Stimulated activated CD4-positive, alpha-beta T cell treated with anti-CD3 and anti-CD28 coated beads, Interleukin-2, amount 100 ng/mL, for 48 hours (primary cell): ENCODE results near the gene PNPLA2.

Experiments used
- DNase-seq, 2 donors: peaks; one replicate each; pipeline ENCODE4 v3.0.0-alpha.2; 2020

Gene PNPLA2

DNA sequence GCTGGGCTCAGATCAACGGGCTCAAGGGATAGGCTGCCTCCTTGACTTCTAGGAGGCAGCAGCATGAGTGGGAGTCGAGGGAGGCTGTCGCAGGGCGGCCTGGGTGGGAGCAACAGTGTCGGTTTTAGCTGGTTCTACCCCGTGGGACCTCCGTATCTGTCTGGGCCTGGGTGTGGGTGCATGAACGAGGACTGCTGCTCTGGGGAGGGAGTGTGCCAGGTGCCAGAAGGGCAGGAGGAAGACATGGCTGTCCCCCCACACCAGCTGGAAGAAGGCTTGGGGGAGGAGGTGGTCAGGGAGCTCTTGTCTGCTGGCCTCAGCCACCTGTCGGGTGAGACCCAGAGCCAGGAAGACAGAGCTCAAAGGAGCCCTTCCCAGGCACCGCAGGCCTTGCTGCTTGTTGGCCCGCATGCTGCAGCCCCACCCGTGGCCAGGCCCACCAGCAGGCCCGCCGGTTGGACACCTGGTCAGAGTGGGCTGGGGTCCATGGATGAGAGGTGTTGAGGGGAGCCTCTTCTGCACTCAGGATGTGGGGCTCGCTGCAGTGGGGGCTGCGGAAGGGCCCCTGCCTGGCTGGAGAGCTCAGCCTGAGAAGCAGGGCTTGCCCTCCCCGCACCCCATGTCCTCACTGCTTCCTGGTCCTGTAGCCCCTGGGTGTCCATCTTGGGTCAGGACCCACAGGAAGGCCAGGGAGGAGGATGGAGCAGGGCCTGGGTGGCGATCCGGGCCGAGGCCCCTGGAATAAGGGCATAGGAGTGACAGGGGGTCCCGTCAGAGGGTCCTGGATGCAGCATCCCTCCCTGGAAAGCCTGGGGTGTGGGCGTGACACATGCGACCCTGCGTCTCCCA is 32.3 kb upstream of the PNPLA2 start:
- no peak for DNase-seq

DNA sequence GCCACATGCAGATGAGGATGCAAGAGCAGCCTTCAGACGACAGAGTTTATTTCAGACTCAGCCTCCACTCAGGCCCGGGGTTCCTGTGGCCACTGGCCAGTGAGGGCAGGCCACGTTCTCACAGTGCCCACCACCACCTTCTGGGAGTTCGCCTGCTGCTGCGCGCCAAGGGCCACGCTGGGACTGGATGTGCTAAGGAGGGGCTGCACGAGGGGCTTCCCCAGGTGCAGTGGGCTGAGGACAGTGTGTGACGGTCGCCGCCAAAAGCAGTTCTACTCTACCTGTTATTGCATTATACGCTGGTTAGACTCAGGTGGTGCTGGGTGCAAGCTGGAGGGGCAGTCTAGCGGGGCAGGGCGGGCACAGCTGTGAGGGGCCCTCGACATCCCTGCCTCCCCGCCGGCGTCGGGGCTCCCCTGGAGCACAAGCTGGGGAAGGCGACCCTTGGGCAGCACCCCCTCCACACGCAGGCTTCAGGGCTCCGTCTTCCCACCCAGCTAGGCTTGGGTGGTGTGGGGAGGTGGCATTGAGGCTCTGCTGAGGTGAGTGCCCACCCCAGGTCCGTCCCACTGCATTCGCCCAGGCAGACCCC is 31.5 kb upstream of the PNPLA2 start:
- DNase-seq: no peak

DNA sequence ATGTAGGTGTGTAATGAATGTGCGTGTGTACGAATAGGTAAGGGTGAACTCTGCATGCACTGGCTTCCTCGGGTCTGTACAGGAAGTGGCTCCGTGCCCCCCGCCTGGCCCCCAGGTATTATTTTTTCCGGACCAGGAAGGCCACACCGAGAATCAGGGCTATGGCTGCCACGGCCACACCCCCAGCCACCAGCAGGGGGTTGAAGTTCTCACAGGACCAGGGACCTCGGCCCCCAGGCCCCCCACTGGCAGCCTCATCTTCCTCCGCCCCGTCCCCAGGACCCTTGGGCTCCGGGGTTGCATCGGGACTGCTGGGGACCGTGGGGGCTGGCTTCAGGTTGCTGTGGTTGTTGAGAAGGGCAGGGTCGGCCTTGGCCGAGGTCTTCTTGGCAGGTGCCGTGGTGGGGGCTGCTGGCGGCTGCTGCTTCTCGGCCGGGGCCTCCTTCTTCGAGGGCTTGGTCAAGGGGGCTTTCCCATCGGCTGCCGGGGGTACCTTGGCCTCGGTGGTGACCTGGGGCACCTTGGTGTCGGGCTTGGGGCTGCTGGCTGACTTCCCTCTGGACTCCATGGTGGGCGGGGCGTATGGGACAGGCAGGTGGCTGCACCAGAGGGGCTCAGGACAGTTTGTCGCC is 30.6 kb upstream of the PNPLA2 start:
- DNase-seq: no peak

DNA sequence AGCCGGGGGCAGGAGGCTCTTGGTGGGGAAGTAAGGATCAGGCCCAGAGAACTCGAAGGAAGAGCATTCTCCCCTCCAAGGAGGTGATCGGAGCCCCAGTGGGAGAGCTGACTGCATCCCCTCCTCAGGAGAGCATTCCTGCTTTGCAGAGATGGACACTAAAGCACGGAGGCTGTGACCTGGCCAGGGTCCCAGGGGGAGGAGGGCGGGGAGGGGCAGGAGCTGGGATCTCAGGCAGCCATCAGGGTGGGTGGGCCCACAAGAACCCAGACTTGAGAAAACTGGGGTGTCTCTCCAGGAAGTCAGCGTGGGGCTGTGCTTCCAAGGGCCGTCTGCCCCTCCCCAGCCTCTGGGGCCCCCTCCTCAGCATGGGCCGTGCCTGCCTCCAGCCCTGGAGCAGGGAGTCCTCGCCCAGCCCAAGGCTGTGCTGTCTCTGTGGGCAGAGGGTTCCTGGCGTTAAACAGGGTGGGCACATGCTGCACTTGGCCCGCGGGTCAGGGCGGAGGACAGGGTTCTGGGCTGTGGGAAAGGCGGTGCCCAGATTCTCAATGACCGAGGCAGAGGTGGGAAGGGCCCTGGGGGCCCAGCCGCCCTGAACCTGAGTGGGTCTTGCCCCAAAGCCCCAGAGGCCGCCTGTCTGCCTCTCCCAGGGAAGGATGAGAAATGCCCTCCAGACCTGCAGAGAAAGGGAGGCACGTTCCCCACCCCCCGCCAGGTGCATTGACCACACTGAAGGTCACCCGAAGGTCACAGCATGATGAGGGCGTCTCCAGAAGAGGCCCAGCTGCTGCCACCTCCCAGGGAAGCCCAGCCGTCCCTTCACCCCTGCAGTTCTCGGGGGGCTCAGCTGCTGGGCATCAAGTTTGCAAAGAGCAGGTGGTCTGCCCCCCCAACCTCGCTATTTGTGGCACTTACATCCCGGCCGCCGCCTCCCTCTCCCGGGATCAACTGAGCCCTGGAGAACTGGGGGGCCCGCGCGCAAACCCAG is 29.5 kb upstream of the PNPLA2 start:
- no peak for DNase-seq

DNA sequence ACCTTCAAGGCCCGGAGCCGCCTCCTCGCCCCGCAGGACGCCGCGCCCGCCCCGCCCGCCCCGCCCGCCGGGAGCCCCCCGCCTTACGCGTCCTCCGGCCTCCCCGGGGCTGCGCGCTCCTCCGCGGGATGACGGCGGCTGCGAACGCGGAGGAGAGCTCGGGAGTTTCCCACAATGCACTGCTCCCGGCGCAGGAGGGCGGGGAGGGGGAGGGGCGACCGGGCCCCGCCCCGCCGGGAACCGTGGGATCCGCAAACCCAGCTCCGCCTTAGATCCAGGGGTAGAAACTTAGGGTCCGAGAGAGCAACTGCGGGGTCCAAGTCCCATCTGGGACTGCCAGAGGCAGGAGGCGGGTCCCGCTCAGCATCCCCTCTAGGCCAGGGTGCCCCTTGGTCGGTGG is 28.8 kb upstream of the PNPLA2 start, which contains the start of gene CEND1:
Gene CEND1 (minus strand): TSS at position 148 of the 400 bp plus-strand sequence. CDS start 1,514 bp downstream, outside the sequence.
- peak in 1 of 2 donors; percentile 65 for DNase-seq

DNA sequence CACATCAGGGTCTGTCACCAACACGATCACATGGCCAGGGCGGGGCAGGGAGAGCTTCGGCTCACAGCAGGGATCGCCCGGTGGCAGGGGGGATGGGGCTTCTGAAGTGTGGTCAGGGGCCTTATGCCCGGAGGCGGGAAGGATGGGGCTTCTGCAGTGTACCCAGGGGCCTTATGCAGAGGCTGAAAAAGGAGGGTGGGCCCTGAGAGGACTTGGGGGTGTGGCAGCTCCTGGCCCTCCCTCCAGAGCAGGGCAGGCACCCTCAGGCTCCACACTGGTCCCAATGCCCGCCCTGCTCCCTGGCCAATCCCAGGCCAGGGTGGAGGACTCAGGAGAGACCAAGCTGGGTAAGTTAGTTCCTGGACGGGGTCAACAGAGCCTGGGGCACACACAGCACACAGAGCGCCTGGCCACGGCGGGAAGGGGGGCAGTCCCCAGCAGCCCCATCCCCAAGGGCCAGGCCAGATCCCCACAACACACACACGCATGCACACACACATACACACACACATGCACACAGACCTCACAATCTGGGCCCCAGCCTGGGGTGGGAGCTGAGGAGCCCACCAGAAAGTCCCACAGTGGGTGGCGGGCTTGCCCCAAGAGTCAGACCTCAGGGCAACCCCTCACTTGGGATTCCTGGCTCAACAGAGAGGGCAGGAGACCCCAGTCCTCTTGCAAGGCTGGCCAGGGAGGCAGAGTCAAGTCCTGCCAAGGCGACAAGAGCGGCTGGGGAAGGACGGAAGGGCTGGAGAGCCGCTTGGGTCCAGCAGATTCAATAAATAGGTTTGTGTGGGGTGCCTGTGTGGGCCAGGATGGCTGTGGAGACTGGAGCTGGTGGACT is 27.8 kb upstream of the PNPLA2 start:
- DNase-seq: no peak

DNA sequence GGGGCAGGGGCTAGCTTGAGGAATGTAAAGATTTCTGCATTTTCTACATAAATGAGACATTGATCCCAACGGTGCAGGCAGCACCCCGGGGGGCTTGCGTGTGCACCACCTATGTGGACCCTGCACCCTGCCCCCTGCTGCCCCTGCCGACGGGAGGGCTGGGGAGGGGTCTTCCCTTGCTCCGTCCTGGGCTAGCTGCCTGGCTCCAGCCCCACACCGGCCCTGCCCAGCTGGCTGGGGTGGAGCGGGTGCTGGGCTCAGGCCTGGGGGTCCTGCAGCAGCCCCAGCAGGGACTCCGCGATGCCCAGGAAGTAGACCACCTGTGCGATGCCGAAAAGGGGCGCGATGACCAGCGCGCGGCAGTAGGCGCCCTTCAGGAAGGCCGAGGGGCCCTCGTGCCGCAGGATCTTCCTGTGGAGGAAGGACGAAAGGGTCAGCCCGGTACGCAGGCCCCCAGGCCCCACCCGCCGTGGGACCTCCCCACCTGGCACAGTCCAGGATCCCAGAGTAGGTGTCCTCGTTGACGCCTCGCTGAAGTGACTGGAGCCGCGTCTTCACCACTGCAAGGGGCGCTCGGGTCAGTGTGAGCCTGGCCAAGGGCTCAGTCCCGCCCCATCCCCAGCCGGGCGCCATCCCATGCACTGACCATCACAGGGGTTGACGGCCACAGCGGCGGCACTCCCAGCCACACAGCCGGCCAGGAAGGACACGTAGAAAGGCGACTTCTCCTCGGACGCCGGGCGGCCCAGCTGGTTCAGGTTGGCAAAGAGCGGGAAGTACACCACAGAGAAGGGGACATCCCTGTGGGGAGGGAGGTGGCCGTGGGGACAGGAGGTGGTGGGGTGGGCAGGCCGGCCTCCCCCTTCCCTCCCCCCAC is 26.8 kb upstream of the PNPLA2 start:
- no peak for DNase-seq

DNA sequence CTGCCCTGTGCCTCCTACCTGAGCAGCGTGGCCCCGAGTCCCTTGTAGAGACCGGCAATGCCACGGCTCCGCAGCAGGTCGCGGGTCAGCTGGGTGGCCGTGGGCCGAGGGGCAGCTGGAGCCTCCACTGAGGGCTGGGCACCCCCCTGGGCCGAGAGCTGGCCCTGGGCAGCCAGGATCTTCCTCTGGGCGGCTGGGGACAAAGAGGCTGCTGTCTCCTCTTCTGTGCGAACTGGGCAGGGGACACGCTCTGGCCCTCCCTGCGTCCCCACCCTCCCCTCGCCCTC is 26.2 kb upstream of the PNPLA2 start:
- no peak for DNase-seq

DNA sequence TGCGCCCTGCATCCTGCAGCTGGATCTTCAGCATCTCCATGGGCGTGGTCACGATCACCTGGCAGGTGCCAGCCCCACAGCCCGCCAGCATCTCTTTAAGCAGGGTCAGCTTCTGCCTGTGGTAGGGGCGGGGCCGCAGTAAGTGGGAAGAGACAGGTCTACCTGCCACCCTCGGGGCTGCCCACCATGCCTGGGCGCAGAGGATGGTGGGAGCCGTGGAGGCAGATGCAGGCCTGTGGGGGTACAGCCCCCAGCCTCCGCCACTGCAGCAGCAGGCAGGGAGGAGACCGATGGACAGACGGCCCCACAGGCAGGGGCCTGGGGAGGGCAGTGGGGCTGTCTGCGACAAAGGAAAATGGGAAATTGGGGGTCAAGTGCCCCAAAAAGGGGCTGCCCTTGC is 25.8 kb upstream of the PNPLA2 start:
- DNase-seq: no peak

DNA sequence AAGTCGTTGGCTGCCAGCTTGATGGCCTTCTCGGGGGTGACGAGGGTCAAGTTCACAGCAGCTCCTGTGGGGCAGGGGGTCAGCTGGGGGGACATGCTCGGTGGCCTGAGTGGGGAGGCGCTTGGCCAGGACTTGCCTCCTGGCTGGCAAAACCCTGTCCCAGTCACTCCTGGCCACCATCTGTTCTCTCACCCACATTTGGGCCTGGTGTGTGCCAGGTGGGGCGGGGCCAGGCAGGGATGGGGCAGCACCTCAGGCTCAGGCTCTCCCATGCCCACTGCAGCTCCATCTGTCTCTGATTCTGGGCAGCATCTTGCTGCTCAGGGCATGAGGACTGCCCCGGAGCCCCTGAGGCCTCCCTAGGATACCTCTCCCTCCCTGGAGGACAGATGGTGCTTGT is 25.2 kb upstream of the PNPLA2 start:
- no peak for DNase-seq

DNA sequence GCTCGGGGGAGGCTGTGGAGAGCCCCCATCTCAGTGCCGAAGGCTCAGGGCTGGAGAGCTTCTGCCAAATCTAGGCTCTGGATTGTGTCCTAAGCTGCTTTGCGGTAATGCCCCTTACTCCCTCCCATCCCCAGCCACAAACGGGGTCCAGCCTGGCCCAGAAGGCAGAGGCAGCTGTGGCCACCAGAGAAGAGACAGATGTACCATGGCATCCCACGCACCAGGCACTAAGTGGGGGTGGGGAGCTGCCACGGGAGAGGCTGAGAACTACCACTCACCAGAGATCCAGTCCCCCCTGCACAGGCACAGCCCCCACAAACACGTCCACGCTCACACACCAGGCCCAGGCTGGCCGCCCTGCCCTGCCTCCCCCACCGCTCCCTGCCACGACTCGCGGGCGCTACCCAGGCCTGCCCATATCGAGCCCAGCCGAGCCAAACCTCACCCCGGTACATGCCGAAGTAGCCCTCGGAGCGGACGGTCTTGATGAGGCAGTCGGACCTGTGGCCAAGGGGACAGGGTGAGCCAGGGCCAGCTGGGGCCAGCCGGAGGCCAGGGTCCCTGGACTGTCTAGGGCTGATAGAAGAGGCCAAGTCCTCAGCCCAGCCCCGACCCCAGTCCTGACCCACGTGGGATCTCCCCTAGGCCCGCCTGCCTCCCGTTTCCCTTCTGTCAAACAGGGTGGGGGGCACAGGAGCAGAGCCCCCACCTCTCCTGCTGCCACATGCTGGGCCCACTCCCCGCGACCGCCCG is 24.5 kb upstream of the PNPLA2 start:
- DNase-seq: no peak

DNA sequence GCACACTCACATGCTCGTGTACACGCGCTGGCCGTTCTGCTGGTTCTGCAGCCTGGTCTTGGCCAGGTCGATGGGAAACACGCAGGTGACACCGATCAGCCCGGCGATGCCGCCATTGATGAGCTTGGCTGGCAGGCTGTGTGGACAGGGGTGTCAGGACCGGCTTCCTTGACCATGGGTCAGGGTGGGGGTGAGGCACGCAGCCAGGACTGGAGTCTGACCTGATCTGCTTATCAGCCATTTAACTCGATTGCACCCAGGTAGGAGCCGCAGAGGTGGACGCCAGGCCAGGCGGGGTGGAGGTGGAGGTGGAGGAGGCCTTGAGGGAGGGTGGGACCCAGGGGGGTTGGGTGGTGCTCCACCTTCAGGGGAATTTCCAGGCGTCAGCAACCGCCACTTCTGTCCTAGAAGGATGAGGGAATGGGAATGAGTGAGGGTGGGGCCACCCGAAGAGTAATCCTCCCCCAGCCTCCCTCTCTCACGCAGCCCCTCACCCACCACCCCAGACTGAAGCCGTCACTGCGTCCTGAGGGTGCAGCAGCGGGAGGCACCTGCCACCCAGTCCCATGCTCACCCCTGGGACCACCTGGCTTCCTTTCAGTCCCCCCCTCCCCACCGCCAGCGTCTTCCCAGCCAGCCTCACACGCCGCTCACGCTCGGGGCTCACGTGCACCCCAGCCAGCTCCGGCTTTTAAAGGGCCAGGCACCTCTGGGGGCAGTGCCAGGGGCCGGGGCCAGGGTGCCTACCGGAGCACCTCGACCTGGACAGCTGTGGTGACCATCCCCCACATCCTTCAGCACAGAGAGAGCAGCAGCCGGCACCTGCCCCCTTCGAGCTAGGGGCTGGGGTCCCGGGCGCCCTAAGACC is 23.7 kb upstream of the PNPLA2 start:
- DNase-seq: no peak

DNA sequence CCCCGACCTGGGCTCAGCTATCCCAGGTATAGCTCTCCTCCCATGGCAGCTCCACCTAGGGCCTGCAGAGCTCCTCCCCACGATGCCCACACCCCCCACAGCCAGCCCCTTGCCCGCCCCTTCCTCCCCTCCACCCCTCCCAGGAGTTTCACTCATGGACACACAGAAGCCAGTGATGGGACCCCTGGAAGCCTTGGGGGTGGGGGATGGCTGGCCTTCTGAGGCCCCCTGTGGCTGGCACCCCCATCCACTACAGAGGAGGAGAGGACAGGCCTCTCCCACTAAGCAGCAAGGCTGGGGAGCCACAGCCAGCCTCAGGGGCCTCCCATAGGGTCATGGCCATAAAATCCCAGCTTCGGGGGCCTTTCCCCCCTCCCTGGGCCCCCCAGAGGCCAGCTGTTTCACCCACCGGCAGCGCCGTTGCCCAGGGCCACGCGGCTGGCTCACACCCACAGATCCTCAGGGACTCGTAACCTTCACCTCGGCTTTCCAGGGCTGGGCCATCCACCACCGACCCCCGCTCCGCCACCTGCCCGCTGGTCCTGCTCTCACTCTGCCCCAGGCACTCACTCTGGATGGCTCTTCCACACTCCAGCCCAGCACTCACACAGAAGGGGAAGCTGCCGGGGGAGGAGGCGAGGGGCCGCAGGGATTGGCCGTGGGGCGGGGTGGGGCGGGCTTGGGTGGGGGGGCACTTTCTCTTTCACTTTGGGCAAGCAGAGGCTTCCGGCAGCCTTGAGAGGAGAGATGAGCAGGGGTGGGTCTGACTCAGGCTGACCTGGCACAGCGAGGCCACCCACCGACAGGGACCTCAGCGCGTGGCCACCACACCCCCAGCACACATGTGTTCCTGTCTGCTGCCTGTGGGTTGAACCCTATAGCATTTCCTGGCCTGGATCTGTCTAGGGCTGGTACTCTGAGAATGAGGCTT is 22.8 kb upstream of the PNPLA2 start:
- DNase-seq: peak; percentile 73 to 76

DNA sequence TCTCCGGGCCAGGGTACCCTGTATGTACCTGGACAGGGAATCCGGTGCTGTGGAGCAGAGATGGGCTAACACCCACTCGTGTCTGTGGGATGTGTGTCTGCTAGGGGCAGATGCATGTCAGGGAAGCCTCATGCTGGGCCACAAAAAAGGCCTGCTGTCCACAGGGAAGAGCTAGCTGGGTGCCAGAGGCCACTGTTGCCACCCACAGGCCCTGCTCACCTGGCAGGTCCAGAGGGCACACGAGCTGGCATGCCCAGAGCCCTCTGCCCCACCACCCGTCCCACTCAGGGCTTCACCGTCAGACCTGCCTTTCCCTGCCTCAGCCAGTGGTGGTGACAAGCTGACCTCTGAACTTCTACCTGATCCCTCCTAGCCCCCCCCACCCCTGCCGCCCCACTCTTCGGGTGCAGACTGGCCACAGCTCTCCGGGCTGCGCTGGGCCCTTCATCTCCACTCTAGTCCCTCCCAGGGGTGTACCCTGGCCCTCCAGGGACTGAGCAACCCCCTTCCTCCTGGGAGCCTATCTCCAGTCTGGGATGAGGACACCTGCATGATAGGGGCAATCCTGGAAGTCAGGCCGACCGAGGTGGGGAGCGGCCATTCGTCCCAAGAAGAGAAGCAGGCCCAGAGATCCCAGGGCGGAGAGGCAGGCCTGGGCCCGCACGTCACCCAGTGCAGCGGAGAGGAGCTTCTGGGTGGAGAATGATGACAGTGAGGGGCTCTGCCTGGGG is 22.0 kb upstream of the PNPLA2 start:
- DNase-seq: no peak

DNA sequence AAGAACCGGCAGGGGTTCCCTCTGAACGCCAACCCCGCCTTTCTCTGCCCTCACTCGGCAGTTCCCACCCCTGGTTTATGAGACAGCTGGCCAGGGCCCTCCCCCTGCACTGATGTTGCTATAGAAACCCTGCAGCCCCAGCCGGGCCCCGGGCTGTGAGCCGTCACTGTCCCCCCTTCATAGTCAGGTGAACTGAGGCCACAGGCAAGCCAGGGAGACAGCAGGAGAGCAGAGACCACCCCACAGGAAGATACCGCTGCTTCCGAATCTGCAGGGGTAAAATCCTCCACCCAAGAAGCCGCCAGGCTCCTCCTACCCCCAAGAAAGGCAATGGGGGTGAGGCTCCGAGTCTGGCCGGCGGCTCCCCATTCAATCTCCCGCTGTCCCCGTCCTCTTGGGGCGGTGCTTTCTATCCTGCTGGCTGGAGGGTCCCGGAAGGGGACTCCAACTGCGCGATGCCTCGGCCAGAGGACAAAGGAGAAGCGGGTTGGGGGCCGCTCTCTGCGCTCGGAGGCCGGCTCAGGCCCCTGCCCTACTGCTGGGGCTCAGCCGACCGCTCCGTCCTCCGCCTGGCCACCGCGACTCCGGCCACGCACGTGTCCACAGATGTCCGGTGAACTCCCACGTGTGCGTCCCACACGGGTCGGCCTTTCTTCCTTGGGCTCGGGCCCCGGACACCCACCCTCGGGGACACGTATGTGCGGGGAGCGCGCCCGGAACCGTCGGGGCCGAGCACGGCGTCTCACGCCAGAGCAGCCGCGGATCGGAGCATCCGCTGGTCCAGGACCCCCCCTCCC is 21.2 kb upstream of the PNPLA2 start:
- peak; percentile 65 to 69 for DNase-seq

DNA sequence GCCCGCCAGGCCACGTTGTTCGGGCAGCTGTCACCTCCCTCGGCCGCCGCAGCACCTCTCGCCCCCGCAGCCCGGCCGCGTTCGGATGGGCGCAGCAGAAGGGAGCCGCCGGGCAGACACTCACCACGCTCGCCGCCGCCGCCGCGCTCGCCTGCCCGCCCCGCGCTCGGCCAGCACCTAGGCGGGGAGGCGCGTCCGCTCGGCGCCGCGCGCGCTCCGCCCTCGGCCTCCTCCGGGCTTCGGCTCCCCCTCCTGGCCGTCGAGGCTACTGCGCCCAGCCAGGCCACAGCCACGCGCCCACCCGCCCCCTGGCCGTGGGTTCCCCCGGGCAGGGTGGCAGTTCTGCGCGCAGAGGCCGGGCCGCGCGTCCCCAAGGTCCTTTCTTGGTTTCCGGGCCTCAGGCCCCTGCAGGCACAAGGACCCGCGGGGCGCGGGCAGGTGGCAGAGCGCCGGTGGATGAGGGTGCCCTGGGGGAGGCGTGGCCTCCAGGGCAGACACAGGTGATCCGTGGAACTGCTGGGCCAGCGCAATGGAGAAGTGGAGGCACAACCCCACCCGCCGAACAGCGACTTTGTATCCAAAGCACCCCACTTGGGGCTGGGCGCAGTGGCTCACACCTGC is 20.5 kb upstream of the PNPLA2 start, which contains the start of gene SLC25A22:
Gene SLC25A22 (minus strand): TSS at position 189 of the 621 bp plus-strand sequence. CDS start 3,275 bp downstream, outside the sequence.
- DNase-seq: peak; percentile 84 to 87
